ENCODE measurements around the gene RB1.

RB1 gene

DNA sequence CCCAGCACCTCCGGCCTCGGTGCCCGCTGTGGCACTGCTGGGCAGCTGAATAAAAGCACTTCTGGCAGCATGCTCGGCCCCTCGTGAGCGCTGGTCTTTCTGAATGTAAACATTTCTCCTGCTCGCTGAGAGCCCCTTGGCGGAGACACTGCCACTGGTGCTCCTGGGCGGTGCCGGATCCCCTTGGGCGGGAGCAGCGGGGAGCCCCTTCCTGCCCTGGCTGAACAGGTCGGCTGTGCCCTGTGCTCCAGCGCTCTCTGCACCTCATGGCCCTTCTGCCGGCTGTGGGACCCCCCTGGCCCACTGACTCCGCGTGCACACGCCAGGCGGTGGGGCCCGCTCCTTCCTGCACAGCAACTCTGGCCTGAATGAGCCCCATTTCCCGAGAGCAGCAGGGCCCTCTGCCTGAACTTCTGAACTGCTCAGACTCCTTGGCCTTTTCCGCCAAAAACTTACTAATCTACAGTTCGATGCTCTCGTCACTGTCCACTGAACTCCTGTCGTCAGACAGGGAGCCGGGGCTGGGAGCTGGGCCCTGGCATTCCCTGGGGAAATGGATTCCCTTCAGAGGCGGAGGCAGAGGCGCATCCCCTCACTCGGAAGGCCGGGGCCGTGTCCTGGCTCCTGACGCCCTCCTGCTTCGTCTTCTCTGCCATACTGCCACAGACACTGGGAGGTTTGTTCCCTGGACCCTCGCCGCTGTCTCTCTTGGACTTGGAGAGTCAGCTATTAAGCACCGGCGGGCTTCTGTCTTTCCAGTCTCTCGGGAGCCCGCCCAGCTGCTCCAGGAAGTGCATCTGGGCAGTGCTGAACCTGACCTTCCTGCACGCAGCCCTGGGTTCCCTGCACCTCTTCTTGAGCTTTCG lies 14.2 kb downstream of the RB1 start:
- H3K27ac ChIP-seq = no peak overlapping the region
- TF ChIP-seq, protein P1, sequence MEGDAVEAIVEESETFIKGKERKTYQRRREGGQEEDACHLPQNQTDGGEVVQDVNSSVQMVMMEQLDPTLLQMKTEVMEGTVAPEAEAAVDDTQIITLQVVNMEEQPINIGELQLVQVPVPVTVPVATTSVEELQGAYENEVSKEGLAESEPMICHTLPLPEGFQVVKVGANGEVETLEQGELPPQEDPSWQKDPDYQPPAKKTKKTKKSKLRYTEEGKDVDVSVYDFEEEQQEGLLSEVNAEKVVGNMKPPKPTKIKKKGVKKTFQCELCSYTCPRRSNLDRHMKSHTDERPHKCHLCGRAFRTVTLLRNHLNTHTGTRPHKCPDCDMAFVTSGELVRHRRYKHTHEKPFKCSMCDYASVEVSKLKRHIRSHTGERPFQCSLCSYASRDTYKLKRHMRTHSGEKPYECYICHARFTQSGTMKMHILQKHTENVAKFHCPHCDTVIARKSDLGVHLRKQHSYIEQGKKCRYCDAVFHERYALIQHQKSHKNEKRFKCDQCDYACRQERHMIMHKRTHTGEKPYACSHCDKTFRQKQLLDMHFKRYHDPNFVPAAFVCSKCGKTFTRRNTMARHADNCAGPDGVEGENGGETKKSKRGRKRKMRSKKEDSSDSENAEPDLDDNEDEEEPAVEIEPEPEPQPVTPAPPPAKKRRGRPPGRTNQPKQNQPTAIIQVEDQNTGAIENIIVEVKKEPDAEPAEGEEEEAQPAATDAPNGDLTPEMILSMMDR (conservative IDR thresholded peaks at IDR 0.05; ENCODE audit: low read depth) = no peak
- no peak for DNase-seq (ENCODE audit: low spot score)
- ChIA-PET POLR2A (ENCODE audit: low non-redundant PET) (no interaction called here), CTCF (no interaction called here)

DNA sequence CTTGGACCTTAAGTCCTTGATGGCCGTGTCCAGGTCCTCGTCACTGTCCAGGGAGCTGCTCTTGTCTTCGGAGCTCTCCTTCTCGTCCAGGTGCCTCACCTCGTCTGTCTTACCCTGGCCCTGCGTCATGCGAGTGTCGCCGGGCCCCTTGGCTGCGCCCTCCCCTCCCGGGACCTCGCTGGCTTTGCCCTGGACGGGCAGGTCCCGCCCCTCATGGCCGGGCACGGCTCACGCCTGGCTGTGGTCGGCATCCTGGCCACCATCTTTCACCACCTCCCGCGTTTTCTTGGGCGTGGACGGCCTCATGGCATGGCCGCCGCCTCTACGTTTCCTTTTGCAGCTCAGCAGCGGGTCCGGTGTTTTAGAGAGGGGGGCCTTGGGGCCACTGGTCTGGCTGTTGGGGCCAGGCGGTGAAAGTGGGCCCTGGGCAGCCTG lies 14.8 kb downstream of the RB1 start:
- CTCF ChIA-PET = no interaction called here

DNA sequence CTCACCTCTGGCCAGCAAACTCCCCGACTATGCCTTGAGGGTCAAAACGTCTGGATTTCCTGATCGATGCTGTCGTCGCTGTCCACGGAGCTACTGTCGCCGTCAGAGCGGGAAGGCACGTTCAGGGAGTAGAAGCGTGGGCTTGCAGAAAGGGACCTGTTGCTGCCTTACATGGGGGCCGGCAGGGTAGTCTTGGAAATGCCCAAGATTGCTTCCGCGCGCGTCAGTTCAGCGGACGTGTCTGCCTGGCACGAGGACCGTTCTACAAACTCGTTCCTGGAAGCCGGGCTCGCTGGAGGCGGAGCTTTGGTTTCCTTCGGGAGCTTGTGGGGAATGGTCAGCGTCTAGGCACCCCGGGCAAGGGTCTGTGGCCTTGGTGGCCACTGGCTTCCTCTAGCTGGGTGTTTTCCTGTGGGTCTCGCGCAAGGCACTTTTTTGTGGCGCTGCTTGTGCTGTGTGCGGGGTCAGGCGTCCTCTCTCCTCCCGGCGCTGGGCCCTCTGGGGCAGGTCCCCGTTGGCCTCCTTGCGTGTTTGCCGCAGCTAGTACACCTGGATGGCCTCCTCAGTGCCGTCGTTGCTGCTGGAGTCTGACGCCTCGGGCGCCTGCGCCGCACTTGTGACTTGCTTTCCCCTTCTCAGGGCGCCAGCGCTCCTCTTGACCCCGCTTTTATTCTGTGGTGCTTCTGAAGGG lies 15.4 kb downstream of the RB1 start:
- no peak for DNase-seq (ENCODE audit: low spot score)
- H3K27ac ChIP-seq = no peak overlapping the region
- CTCF ChIA-PET = no interaction called here
- POLR2A ChIA-PET (ENCODE audit: low non-redundant PET) = no interaction called here
- TF ChIP-seq, protein P1 (conservative IDR thresholded peaks at IDR 0.05; ENCODE audit: low read depth) = no peak

More for the DNA sequence above, 14.8 kb downstream of the RB1 start:
- H3K27ac ChIP-seq = no peak overlapping the region
- POLR2A ChIA-PET (ENCODE audit: low non-redundant PET) = no interaction called here
- no peak for DNase-seq (ENCODE audit: low spot score)
- TF ChIP-seq, protein P1 (conservative IDR thresholded peaks at IDR 0.05; ENCODE audit: low read depth) = no peak

DNA sequence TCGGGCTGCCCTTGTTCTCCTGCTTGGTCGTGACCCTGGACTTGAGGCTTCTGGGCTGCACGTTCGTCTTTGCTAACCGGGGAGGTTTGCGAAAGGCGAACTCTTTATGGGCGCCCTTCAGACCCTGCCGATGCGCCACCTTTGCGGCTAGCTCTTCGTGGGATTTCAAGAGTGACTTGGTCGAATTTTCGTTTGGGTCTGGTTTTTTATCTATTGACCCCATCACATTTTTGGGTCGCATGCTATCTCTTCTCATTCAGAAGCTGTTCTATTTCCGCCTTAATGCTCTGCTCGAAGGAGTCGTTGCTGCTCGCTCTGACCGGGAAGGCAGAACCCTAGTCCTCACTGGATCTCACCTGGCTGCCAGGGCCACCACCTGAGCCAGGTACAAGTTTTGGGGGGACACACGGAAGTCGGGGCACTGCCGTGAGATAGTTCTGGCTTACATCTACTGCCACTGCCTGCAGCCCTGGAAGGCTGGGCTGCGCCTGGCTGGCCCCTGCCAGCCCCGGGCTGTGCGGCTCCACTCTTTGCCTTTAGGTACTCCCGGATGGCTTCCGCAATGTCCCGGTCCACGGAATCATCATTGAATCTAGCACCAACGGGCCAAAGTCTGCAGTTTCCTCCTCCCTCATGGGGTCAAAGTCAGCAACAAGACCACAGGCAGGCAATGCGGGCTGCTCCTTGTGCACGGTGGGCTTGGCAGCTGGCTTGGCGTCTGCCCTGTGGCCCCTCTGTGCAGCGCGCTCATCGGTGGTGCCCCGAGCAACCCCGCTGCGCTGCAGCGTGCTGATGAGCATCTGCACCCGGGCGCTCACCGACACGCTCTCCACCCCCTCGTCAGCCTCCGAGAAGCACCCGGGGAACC lies 16.2 kb downstream of the RB1 start:
- DNase-seq (ENCODE audit: low spot score) = no peak
- POLR2A ChIA-PET (ENCODE audit: low non-redundant PET) = no interaction called here
- CTCF ChIA-PET = no interaction called here
- TF ChIP-seq, protein P1 (conservative IDR thresholded peaks at IDR 0.05; ENCODE audit: low read depth) = no peak
- no peak overlapping the region for H3K27ac ChIP-seq

DNA sequence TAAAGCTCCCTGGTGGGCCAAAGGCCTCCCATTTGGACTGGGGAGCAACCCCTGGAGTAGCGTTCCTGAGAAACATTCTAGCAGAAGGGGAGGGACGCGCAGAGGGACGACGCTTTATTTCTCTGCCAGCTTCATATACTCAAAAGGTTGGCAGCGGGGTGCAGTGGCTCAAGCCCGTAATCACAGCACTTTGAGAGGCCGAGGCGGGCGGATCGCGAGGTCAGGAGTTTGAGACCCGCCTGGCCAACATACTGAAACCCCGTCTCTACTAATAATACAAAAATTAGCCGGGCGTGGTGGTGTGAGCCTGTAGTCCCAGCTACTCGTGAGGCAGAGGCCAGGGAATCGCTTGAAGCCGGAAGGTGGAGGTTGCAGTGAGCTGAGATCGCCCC lies 16.8 kb downstream of the RB1 start:
- no peak overlapping the region for H3K27ac ChIP-seq
- TF ChIP-seq, protein P1 (conservative IDR thresholded peaks at IDR 0.05; ENCODE audit: low read depth) = no peak
- DNase-seq (ENCODE audit: low spot score) = no peak
- POLR2A ChIA-PET (ENCODE audit: low non-redundant PET) = no interaction called here
- CTCF ChIA-PET = no interaction called here

DNA sequence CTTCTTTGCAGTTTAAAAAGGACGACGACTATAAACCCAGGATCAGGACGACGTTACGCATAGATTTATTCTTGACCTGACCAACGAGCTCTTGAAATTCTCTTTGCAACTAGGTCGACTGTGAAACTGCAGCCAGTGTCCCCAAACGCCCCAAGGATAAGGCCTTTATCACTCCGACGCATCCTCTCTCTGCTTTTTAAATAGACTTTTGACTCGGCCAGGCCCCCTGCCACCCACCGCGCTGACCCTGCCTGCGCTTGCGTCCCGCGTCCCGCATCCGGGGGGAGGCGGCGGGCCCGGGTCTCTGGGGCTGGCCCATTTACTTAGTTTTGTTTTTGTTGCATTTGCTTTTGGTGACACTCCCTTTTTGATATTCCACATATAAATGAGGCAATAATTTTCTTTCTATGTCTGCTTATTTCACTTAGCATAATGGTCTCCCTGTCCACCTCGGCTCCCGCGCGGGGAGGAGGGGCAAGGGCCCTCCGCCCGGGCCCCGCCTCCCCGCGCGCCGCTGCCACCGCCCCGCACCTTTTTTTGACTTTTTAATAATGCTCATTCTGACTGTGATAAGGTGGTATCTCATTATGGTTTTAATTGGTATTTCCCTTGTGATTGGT lies 17.4 kb downstream of the RB1 start:
- POLR2A ChIA-PET (ENCODE audit: low non-redundant PET) = no interaction called here

More for the DNA sequence above, 17.4 kb downstream of the RB1 start:
- no peak overlapping the region for H3K27ac ChIP-seq
- TF ChIP-seq, protein P1 (conservative IDR thresholded peaks at IDR 0.05; ENCODE audit: low read depth) = no peak
- DNase-seq (ENCODE audit: low spot score) = no peak
- CTCF ChIA-PET = interaction anchor here (0.6 kb wide), 1 partner anchor 76 kb away, joined by 4 read pairs; no protein-coding TSS in a partner anchor

Measured in RWPE1 (cell line).